Glomerular visceral epithelial cell (primary cell): ENCODE results near the gene PLXNB1.
"Not testable (repeated sequence)": the region's sequence is repeated elsewhere in the genome, so short reads cannot be mapped to it uniquely, and the experiment has no call there.

ENCODE experiments used
- DNase-seq: peaks from one replicate; pipeline ENCODE4 v3.0.0-alpha.2; 2016; ENCODE audit errors: extremely low spot score

PLXNB1 gene

GRCh38 chr3:48404440-48405342, 25.2 kb downstream of the PLXNB1 start:
- no peak for DNase-seq

GRCh38 chr3:48403533-48404439, 26.1 kb downstream of the PLXNB1 start:
- no peak for DNase-seq

GRCh38 chr3:48402907-48403306, 27.0 kb downstream of the PLXNB1 start:
- no peak for DNase-seq

GRCh38 chr3:48402281-48402732, 27.6 kb downstream of the PLXNB1 start:
- DNase-seq, result peak; percentile 75

- not testable (repeated sequence) for DNase-seq
These were observed 28.4 kb downstream of the PLXNB1 start for GRCh38 chr3:48401434-48401901.

GRCh38 chr3:48400824-48401433, 29.0 kb downstream of the PLXNB1 start:
- peak; percentile 66 for DNase-seq

- no peak for DNase-seq
These were observed 30.3 kb downstream of the PLXNB1 start for GRCh38 chr3:48399387-48400172.

GRCh38 chr3:48398701-48399386, 31.0 kb downstream of the PLXNB1 start:
- no peak for DNase-seq

GRCh38 chr3:48397767-48398681, 31.9 kb downstream of the PLXNB1 start:
- DNase-seq, result no peak

- DNase-seq, result no peak
These were observed 34.2 kb downstream of the PLXNB1 start for GRCh38 chr3:48395714-48396113.

GRCh38 chr3:48394391-48394790, 35.5 kb downstream of the PLXNB1 start:
- no peak for DNase-seq

- no peak for DNase-seq
These were observed 40.9 kb downstream of the PLXNB1 start for GRCh38 chr3:48388966-48389365.

- DNase-seq, result no peak
These were observed 42.3 kb downstream of the PLXNB1 start for GRCh38 chr3:48387634-48388033.

- DNase-seq, result no peak
These were observed 56.9 kb downstream of the PLXNB1 start for GRCh38 chr3:48372862-48373435.

GRCh38 chr3:48372377-48372770, 57.5 kb downstream of the PLXNB1 start:
- DNase-seq, result no peak

GRCh38 chr3:48371651-48372376, 58.1 kb downstream of the PLXNB1 start, which contains the start of gene FBXW12:
Gene FBXW12, plus strand, starts transcription at chr3:48372219. Its CDS starts 549 bp downstream, at chr3:48372768.
- DNase-seq, result no peak

GRCh38 chr3:48370333-48370713, 59.6 kb downstream of the PLXNB1 start:
- no peak for DNase-seq

GRCh38 chr3:48369693-48370332, 60.1 kb downstream of the PLXNB1 start:
- DNase-seq, result no peak
